AG09319 (cell line): Measurements from ENCODE around the gene PAK4.

Experiments
- DNase-seq: peaks from one replicate; pipeline ENCODE4 v3.0.0-alpha.2; 2010; ENCODE audit warnings: low read depth; ENCODE audit errors: extremely low read depth
- CTCF ChIP-seq: IDR thresholded peaks from 2 replicates; pipeline ENCODE4 v1.5.1; 2011; ENCODE audit warnings: low read depth, mild to moderate bottlenecking, inconsistent platforms, low read length, moderate library complexity

The PAK4 gene

GRCh38 chr19:39154100-39154628 is 28.6 kb downstream of the PAK4 start:
- no peak for DNase-seq
- no peak for TF ChIP-seq CTCF

DNA sequence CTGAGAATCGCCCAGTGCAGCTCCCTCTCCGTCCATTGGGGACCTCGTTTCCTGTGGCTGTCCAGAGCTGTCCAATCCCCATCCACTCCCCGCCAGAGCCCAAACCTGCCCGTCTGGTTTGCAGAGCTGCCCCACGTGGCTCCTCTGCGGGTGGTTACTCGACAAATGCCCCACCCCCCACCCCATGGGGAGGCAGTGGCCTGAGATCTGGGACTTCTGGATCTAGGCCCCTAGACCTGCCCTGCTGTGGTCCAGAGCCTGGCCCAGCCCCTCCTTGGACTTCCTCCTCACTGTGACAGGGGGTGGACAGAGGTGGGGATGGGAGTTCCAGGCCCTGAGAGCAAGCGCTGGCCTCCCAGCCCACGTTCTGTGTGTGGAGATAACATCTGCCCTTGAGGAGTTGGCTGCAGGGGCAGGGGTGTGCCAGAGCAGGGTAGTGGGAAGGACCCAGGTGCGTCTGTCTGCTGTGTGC is 29.1 kb downstream of the PAK4 start:
- TF ChIP-seq CTCF, result no peak
- no peak for DNase-seq

- DNase-seq, result no peak
- TF ChIP-seq CTCF, result no peak
These were observed 29.6 kb downstream of the PAK4 start for GRCh38 chr19:39155114-39155700.

- no peak for DNase-seq
- no peak for TF ChIP-seq CTCF
These were observed 30.2 kb downstream of the PAK4 start for GRCh38 chr19:39155741-39156140.

DNA sequence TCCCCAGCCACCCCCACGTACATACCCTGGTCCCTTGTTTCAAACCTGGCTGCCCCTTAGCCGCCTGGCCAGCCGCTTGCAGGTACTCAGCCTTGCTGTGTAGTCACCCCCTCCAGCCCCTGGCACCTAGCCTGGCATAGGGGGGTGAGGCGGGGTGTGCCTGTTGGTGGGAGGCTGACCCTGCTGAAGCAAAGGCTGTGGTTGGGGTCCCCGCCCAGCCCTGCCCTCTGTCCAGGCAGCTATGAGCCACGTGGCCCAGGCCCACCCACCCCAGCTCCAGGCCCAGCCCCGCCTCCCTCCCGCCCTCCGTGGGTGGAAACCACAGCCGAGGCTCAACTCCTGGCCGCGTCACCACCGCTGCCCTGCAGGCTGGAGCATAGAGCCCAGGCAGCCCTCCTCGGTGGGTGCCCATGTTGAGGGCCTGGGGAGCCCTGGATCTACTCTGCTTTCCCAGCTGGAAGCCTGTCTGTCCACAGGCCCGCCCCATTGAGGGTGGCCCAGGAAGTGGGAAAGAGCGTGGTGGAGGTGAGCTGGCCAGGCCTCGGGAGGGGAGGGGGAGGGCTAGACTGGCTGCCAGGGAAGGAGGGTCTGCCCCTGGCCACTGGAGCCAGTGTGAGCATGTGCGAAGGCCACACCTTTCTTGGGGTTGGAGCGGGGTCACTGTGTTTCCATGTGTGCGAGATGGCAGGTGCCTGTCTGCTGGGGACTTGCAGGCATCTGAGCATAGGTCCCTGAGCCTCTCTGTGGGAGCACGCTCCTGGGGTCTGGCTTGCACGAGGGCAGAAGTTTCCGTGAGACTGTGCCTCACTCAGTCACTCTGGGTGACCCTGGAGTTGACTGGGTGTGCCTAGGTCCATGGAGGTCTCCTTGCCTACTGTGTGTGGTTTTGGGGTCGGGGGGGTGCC is 31.0 kb downstream of the PAK4 start:
- TF ChIP-seq CTCF, result no peak

GRCh38 chr19:39157275-39157996 is 31.9 kb downstream of the PAK4 start:
- no peak for DNase-seq
- no peak for TF ChIP-seq CTCF

More for the DNA sequence above, 31.0 kb downstream of the PAK4 start:
- no peak for DNase-seq
